ENCODE data around the gene BRIP1. TPM values are rescaled to one million over a fixed set of nuclear protein-coding genes. Genes with fewer than 3 reads are reported as not detected.

BRIP1 gene
- polyA plus RNA-seq, 5 donors: 8.0 to 22.9 (median 12.8) TPM

DNA sequence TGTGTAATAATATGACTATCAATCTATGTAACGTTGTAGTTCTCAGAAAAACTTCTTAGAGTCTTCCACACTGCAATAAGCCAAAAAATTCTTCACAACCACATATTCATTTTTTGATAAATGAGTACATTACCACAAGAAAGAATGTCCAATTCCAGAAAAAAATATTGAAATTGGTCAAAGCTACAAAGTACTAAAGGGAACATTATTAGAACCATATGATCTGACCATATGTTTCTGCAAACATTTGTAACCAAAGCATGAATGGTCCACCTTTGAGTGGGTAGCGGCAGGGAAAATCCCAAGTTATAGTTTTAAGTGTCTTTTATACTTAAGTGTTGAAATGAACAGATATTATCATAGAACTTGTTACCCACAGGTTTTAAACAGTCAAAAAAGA, 200.6 kb downstream of the BRIP1 start:
- no peak for DNase-seq

DNA sequence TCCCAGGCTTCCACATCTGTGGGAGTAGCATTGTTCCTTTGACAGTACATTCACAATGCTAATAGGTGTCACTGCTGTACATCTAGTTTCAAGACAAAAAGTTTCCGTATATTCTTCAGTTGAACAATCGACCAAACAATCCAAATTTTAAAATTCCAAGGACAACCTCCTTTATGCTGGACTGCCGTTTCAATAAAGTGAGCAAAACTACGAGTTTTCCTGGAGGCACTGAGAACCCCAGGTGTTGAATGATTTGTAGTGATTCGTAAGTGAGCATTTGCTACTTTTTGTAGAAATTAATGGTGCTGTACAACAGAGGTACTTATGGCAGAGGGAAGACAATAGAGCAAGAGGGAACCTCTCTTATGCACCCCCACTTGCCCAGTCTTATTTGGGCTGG, 201.1 kb downstream of the BRIP1 start:
- no peak for DNase-seq

DNA sequence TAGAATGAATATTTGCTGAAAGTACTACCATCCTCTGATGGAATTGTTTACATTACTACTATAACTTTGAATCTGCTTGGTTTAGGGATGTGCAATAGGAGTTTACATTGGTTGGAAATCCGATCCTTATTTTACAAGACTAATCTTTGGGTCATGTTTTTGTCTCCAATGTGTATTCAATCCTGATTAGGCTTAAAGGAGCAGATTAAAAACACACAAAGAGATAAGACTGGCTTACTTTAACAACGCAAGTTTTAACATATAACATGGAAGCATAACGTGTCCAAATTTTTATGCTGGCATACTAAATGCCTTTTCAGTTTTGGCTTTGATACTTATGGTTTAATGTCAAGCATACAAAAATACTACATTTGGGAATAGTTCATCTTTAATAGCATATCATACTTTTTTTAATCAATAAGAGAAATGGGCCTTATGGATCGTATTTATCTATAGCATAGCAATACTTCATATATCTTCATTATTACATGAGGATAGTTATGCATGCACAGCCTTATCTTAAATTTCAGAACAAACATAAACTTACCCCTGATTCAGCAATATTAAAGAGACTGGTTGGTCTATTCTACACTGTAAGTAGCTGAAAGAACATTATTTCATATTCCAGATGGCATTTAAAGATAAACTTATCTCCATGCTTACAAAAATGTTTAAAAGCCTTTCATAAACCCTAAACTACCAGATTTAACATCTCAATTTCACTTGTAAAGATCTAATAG, 202.4 kb downstream of the BRIP1 start:
- DNase-seq: peak; percentile 53 to 58

DNA sequence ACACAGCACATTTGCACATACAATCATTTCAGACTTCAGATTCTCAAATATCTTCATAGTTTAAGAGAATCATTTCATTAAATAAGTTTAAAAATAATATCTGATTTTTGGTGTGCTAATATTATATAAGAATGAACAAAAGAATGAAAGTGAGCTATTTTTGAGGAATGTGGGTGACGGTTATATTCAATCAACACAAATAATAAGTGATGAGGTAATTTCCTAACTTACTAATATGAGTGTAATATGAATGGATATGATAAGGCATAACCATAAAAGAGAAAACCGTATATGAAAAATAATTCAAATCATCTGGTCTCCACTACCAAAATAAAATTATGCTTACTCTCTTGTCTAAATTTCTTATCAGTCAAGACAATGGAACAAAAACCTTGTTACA, 203.9 kb downstream of the BRIP1 start:
- DNase-seq: no peak

DNA sequence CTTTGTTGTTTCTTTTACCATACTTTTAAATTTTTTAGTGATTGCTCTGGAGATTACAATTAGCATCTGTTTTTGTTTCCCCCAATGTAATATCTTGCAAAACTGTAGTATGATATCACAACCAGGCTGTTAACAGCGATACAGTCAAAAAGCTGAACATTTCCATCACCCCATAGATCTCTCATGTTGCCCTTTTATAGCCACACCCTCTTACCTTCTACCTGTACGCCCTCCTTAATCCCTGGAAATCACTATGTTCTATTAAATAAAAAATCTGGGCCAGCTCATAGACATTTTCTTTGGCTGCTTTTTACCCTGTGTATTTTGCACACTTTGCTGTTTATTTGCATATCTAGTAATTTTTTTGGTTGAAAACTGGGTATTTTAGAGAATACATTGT, 205.1 kb downstream of the BRIP1 start:
- DNase-seq: no peak

DNA sequence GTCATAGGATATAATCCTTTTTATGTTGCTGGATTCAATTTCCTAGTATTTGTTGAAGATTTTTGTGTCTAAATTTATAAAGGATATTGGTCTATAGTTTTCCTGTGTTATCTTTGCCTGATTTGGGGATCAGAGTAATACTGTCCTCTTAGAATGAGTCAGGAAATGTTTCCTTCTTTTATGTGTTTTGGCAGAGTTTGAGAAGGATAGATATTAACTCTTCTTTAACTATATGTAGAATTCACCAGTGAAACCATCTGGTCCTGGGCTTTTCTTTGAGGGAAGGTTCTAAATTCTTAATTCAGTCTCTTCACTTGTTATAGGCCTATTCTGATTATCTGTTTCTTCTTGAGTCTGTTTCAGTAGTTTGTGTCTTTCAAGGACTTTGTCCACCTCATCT, 206.0 kb downstream of the BRIP1 start:
- DNase-seq: no peak

DNA sequence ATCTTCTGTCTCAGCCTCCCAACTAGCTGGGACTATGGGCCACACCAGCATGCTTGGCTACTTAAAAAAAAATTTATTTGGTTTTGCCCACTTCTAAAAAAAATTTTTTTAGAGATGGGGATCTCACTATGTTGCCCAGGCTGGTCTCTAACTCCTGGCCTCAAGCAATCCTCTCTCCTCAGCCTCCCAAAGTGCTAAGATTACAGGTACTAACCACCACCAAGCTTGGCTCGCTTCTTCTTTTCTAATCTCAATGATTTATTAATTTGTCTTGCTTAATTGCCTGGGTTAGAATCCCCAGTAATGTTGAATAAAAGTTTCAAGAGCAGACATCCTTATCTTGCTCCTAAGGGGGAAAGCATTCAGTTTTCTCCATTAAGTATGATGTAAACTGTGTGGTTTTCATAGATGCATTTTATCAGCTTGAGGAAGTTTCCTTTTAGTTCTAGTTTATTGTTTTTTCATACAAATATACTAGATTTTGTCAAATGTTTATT, 206.6 kb downstream of the BRIP1 start:
- DNase-seq: no peak

DNA sequence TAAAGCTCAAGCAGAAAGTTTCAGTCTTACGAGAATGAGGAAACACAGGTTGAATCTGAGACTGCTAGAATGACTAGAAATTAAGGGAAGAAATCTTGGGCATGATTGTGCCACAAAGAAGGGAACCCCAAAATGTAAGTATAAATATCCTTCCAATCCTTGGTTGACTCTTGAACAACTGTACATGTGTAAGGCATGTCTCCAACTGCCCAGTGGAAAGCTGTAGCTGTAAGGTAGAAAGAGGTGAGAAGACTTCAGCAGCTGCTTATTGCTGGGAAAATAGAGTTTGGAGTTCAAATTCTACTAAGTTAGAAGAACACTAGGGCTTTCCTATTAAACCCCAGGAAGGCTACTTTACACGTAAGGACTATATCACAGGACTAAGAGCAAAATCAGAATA, 212.6 kb downstream of the BRIP1 start:
- DNase-seq: no peak

DNA sequence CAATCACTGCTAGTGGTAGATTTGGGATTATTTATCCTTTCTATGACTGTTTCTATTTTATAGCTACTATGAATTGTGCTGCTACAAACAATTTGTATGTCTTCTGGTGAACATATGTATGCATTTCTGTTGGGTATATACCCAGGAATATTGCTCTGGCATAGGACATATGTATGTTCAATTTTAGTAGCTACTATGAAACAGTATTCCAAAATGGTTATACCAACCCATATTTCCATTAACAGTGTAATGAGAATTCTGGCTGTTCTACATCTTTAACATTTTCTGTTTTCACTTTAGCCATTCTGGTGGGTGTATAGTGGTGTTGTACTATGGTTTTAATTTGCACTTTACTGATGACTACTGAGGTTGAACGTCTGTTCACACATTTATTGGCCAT, 214.7 kb downstream of the BRIP1 start:
- no peak for DNase-seq

DNA sequence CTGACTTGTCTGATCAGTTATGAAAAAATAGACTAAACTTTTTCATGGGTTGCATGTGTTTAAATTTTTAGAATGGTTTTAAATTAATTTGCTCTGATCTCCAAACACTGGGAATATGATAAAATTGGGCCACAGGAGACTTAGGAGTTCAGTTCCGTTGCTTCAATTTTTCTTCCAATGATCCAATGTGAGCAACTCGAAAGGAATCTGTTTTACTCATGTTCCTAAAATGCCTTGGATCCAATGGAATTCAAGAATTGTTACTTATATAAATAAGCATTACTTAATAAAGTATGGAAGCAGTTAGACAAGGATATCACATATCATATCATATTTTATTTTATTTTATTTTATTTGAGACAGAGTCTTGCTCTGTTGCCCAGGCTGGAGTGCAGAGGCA, 216.3 kb downstream of the BRIP1 start:
- DNase-seq: no peak

DNA sequence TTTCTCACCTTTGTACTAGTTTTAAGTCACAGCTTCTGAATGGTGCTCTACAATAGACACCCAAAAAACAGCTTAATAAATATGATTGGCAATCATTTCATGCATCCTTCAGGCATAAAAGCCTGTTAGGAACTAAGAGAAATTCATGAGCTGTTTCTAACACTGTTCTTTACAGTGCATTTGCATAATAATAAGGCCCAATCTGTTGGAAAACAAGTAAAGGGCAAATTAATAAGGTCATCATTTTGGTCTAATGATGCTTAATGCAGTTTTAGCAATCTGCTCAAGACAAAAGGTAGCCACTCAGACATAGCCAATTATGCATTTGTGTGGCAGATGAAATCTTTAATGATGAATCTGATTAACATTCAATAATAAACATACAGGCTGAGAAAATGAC, 216.8 kb downstream of the BRIP1 start:
- no peak for DNase-seq

DNA sequence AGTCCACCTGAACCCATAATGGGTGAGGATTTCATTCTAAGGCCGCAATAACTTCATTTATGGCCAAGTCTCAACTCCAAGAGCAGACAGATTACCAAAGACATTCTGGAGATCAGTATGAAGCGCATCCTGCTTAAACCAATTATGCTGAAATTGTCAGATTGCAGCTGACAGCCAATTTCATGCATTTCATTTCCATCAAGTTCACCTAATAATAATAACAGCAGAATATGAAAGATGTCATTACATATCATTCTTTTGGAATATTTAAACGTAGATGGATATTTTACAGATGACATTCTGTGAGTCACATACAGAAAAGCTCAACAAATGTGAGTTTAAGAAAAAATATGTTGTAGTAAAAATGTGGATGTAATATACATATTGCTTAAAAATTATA, 217.4 kb downstream of the BRIP1 start:
- no peak for DNase-seq

DNA sequence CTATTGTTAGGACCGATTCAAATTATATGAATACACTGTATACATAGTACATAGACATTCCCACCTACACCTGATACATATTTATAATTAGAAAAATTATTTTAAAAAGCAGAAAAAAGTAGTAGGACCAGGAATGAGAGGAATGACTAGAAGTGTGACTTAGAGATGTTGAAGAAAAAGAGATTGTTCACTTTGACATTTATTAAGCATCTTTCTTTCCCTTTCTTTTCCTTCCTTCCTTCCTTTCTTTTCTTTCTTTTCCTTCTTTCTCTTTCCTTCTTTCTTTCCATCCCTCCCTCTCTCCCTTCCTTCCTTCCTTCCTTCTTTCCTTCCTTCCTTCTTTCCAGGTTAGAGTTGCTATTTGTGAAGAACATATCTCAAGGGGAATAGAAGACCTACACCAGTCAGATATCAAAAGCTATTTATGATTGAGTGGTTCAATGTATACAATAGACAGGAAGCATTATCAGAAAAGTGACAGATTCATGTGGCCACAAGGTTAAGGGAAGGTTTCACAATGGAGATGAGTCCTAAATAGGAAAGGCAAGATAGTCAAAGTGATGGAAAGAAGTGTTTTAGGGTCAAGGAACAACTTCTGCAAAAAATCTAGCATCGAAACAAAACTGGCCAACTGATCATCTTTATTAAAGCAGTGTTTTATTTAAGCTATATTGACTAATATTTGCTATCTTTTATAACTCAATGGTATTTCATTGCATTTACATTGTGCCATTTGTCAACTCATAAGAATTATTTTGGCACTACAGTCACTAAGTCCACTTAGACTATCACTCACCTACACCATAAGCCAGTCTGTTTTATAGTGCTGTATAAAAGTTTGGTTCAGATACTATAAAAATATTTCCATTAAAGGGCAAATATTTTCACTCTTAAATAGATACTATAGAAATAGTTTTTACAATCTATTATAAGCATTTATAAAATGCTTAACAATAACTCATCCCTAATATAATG, 218.2 kb downstream of the BRIP1 start:
- DNase-seq: no peak

DNA sequence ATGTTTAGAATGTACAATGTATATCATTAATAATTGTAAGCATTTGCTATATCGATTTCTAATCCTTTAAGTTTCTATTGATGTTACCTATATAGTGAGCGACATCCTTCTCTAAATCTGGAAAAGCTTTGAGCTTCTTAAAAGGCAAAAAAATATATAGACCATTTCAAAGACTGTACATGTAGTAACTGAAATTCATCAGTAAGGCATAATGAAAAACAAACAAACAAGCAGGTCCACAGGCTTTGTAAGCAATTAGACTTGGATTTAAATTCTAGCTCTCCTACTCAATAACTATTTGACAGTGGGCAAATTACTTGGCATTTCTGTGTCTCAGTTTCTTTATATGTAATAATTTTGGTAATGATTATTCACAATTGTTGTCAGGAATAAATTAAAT, 220.6 kb downstream of the BRIP1 start:
- DNase-seq: no peak

DNA sequence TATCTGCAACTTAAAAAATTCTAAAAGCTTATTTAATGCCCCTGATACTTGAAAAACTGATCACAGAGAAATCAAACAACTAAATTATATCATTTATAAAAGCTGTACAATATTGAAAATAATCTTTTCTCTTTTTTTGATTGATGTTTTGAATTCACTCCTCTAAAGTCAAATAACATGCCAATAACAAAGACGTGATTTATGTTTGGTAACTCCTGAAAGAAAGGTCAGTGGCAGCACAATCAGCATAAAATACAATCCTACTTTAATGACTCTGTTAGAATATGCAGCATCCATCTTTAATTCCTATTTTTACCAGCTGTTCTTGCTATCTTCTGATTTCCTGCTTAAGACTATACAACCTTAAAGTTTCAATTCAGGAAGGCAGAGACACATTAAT, 221.6 kb downstream of the BRIP1 start:
- no peak for DNase-seq

DNA sequence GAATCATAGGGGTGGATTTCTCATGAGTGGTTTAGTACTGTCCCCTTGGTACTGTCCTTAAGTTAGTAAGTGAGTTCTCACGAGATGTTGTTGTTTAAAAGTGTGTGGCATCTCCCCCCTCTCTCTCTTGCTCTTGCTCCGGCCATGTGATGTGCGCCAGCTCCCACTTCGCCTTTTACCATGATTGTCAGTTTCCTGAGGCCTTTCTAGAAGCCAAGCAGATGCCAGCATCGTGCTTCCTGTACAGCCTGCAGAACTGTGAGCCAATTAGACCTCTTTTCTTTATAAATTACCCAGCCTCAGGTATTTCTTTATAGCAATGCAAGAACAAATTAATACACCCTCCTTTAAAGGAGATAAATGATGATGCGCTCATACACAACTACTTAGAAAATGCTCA, 222.2 kb downstream of the BRIP1 start:
- no peak for DNase-seq

DNA sequence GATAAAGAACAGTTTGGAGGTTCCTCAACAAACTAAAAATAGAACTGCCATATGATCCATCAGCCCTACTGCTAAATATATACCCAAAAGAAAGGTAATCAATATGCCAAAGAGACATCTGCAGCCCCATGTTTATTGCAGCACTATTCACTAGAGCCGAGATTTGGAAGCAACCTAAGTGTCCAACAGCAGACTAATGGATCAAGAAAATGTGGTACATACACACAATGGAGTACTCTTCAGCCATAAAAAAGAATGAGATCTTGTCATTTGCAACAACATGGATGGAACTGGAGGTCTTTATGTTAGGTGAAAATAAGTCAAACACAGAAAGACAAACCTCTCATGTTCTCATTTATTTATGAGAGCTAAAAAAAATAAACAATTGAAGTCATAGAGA, 223.5 kb downstream of the BRIP1 start:
- no peak for DNase-seq

DNA sequence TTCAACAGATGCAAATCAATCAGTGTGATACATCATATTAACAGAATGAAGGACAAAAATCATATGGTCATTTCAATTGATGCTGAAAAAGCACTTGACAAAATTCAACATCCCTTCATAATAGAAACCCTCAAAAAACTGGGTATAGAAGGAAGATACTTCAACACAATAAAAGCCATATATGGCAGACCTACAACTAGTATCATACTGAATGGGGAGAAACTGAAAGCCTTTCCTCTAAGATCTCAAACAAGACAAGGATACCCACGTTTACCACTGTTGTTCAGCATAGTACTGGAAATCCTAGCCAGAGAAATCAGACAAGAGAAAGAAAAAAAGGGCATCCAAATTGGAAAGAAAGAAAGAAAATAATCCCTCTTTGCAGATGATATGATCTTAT, 225.2 kb downstream of the BRIP1 start:
- DNase-seq: no peak

DNA sequence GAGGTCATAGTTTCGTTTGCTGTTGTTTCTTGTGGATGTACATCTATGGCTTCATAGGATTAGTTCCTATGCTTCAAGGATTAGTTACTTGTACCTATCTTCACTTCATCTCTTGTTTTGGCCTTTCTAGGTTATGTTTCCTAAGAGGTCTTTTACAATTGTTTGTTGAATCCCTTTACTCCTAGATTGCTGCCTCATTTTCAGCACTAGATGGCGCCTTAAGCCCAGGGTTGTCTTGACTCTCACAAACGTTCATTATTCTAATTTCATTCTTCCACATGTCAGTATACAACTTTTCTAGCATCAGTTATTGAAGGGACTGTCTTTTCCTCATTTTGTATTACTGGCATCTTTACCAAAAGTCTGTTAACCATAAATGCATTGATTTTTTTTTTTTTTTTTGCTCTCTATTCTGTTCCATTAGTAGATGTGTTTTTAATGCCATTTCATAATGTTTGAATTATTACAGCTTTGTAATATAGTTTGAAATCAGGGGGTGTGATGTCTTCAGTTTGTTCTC, 227.4 kb downstream of the BRIP1 start:
- DNase-seq: peak in 1 of 2 donors; percentile 28

DNA sequence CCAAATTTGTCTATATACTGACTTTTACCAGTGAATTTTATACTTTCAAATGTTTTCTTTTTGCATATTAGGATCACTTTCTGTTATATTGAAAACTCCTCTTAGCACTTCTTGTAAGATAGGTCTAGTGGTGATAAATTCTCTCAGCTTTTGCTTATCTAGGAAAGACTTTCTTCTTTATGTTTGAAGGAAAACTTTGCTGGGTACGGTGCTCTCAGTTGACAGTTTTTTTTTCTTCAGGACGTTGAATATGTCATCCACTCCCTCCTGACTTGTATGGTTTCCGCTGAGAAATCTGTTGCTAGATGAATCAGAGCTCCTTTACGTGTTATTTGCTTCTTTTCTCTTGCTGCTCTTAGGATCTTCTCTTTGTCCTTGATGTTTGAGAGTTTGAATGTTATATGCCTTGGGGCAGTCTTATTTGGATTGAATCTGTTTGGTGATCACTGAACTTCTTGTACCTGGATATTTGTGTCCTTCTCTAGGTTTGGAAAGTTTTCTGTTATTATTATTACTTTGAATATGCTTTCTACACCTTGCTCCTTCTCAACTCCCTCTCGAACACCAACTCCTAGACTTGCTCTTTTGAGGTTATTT, 228.3 kb downstream of the BRIP1 start:
- DNase-seq: no peak

DNA sequence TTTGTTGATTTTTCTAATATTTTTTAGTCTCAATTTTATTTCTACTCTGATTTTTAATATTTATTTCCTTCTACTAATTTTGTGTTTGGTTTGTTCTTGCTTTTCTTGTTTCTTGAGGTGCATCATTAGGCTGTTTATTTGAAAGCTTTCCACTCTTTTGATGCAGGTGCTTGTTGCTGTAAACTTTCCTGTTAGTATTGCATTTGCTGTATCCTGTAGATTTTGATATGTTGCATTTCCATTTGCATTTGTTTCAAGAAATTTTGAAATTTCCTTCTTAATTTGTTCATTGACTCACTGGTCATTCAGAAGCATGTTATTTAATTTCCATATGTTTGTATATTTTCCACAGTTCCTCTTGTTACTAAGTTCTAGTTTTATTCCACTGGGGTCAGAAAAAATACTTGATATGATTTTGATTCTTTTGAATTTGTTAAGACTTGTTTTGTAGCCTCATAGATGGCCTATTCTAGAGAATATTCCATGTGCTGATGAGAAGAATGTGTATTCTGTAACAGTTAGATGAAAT, 229.3 kb downstream of the BRIP1 start:
- DNase-seq: no peak

DNA sequence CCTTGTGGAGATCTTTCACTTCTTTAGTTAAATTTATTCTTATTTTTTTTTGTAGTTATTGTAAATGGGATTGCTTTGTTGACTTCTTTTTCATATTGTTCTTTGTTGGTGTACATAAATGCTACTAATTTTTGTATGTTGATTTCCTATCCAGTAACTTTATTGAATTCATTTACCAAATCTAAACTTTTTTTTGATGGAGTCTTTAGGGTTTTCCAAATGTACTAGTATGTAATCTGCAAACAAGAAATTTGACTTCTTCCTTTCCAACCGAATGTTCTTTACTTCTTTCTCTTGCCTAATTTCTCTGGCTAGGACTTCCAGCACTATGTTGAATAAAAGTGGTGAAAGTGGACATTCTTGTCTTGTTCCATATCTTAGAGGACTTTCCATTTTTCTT, 230.5 kb downstream of the BRIP1 start:
- DNase-seq: no peak
